SH-SY5Y (cell line): Measurements from ENCODE around the gene STK26.

ENCODE experiments used
- GATA2 ChIP-seq: IDR thresholded peaks from 2 replicates; pipeline ENCODE4 v1.6.1; 2011; ENCODE audit warnings: mild to moderate bottlenecking, low read depth, low read length
- GATA3 ChIP-seq: IDR thresholded peaks from 2 replicates; pipeline ENCODE4 v1.6.1; 2011; ENCODE audit warnings: low read depth, mild to moderate bottlenecking, low read length, moderate library complexity

Gene STK26

DNA sequence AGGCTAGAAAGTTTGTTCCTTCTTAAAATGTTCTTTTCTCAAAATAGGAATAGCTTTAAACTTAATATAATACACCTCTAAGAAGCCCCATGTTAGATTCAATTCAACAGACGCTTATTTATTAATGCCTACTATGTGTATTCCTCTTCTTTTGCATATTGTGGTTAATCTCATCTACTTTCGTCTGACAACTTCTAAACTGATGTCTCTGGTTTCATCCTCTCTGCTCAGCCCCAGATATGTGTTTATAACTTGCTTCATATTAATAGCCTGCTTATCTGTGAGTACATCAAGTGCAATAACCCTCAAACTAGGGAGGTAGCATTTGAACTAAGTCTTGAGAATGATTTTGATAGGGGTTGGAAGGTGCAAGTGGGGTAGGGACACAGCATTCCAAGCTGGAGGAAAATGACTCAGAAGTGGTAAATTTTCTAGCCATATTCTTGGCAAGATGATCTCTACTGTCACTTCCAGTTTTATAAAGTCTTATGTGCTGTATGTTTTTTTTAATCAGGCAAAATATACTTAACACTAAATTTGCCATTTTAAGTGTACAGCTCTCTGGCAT lies 37.0 kb downstream of the STK26 start:
- TF ChIP-seq GATA2 (no peak), GATA3 (no peak)

DNA sequence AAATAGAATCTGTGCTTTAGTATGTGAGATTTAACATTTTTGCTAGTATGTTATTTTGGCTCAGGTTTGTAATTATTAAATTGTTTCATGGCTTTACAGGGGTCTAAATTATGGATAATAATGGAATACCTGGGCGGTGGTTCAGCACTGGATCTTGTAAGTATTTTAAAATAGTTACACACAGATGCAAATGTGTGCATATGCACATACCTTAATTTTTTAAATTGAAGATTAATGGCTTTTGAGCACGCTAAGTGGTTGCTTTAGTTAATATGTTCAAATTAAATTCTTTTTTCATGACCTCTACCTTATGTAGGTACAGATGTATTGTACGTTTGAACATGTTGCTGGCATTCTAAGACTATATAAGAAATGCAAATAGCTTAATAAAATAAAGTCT lies 40.2 kb downstream of the STK26 start:
- TF ChIP-seq GATA2: no peak
- TF ChIP-seq GATA3: no peak

DNA sequence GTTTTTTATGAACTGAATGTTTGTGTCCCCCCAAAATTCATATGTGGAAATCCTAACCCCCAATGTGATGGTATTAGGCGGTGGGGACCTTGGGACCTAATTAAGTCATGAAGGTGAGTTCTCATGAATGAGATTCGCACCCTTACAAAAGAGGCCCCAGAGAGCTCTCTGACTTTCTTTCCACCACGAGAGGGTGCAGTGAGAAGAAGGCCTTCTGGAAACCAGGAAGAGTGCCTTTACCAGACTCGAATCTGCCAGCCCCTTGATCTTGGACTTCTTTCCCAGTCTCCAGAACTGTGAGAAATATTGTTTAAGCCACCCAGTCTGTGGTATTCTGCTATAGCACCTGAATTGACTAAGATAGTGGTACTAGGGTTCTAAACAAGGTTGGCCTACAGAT lies 40.8 kb downstream of the STK26 start:
- no peak for TF ChIP-seq GATA2

DNA sequence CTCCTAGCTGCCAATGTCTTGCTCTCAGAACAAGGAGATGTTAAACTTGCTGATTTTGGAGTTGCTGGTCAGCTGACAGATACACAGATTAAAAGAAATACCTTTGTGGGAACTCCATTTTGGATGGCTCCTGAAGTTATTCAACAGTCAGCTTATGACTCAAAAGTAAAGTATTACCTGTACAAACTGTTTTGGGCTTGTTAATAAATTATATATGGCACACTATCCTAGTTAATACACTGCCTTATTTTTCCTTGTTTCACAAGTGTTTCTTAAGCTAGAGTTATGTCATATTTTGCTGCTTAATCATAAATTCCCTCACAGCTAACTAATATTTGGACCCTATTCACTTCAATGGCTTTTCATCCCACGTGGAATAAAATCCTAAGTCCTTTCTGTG lies 45.3 kb downstream of the STK26 start:
- TF ChIP-seq GATA2 (no peak), GATA3 (no peak)

DNA sequence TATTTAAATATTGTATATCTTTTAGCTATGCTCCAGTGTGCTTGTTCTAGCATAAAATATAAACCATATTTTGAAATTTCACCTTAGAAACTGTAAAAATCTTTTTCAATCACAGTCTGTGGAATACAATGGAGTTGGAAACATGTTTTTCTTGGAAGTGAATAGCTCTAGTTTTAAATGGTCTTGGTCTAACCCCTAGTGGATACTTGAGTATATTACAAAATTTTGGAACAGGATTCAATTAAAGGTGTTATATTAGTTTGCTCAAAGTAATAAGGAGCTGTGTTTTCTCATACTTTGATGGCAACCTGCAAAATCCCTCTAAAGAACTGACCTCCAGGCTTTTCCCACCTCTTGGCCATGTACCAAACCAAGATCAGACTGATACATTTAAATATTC lies 48.2 kb downstream of the STK26 start:
- no peak for TF ChIP-seq GATA3
- TF ChIP-seq GATA2: no peak

DNA sequence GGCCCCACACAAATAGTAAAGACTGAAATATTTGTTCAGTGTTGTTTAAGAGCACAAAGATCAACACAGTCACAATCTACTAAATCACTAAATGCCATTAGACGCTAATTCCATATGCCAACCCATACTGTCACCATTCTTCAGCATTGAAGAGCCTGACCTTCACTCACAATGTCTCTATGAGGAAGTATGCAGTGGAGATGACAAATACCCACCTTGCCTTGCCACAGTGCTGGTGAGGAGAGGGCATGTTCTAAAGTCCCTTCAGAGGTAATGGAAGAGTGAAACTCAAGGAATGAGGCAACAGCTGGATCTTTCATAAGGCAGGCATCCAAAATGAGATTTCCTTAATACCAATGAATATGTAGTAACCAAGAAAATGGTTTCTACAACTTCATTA lies 54.3 kb downstream of the STK26 start:
- TF ChIP-seq GATA2 (no peak), GATA3 (no peak)

DNA sequence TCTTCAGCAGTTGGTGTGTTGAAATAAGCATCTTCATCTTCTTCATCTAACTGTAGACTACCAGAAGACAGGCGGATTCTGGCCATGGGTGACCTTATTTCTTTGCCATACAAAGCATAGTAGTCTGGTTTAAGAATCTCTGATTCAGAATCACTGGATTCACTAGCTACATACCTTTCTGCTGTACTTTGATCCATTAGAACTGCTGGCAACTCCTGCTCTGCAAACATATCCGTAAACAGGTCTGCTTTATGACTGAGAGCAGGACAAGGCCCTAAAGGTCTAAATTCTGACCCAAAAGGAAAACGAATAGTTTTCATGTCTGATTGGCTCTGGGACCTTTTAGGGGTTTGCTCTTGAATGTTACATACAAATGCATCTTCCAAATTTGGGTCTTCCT lies 54.8 kb downstream of the STK26 start:
- no peak for TF ChIP-seq GATA3
- TF ChIP-seq GATA2: no peak

DNA sequence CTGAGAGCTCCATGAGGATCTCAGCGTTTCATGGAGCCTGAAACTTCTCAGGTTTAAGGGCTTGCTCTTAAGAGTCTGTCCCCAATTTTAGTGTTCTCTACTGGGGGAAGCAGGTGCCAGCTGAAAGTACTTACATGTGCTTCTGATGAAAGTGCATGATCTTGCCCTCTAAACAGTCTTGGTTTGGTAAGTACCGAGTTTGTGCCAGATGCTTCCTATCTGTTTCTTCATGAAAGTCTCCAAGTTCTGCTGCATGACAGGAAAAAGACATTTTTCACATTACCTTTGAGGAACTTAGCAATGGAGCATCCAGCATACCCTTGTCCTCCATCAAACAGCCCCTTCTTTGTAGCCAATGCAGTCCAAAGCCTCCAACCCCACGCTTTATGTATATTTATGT lies 62.7 kb downstream of the STK26 start:
- no peak for TF ChIP-seq GATA2
- TF ChIP-seq GATA3: no peak

DNA sequence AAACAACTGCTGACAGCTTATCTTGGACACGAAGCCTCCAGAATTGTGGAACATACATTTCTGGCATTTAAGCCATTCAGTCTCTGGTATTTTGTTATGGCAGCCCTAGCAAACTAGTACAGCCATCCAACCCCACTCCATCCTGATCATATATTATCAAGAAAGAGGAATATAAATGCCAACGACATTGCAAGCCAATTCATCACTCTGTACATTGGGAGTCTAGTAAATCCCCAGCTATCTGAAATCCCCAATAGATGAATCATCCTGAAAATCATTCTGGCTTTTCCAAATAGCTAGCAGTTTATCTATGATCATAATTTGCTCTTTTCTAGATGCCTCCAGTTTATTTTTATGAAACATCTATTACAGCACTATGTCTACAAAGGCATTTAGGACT lies 63.6 kb downstream of the STK26 start:
- no peak for TF ChIP-seq GATA2
- TF ChIP-seq GATA3: no peak

DNA sequence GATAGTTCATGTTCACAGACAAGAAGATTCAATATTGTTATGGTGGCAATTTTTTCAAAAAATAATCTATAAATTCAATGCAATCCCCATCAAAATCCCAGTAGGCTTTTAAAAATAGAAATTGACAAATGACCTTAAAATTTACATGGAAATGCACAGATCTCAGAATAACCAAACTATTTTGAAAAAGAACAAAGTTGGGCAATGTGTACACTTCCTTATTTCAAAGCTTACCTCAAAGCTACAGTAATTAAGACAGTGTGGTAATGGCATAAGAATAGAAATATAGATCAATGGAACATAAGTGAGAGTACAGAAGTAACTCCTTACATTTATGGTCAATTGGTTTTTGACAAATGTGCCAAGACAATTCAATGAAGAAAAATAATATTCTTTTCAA lies 65.8 kb downstream of the STK26 start:
- TF ChIP-seq GATA2: no peak
- TF ChIP-seq GATA3: no peak

DNA sequence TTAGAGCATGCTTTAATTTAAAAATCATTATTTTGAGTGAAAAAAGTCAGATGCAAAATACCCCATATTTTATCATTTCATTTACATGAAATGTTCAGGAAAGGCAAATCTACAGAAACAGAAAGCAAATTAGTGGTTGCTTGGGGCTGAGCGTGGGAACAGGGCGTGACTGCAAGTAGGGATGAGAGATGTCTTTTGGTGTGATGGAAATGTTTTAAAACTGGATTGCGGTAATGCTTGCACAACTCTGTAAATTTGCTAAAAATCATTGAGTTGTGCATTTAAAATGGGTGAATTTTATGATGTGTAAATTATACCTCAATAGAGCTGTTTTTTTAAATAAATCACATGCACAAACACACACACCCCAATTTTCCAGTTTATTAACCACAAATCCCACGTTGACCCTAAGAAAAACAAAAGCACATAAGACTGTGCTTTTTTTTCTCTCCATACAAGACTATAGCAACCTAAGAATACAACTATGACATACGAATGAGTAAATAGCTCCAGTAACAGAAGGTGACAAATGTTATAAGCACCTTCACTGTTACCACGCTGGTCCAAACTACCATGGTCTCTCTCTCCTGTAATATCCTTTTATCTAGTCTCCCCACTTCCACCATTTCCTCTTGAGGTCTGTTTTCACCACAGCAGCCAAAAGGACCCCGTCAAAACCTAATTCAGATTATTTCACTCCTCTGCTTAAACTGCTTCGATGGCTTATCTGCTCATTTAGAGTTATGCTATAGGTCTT lies 67.5 kb downstream of the STK26 start:
- no peak for TF ChIP-seq GATA2
- no peak for TF ChIP-seq GATA3

DNA sequence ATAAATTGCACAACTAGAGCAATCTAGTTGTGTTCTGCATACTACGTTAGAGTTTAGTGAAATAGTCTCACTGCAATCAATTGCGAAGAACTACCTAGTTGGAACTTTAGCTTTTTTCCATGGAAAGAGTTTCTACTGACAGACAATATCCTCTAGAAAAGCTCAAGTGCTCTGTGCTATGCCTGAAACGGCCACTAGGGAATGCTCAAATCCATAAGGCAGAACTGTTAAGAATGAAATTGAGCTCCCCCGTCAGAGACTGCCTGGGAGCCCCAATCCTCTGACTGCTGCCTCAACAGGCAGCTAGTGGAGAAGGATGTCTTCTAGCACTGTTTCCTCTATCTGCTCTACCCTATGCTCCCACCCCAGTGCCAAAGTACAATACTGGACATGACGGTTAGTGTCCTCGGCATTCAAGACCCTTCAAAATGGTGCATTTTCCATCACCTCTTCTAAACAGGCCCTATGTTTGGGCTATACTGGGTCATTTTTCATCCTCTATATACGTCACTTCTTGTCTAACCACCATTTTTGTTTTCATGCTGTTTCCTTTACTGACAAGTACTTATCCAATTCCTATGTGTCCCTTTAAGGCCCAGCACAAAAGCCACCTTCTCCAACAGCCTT lies 69.5 kb downstream of the STK26 start:
- TF ChIP-seq GATA3 (no peak), GATA2 (no peak)

DNA sequence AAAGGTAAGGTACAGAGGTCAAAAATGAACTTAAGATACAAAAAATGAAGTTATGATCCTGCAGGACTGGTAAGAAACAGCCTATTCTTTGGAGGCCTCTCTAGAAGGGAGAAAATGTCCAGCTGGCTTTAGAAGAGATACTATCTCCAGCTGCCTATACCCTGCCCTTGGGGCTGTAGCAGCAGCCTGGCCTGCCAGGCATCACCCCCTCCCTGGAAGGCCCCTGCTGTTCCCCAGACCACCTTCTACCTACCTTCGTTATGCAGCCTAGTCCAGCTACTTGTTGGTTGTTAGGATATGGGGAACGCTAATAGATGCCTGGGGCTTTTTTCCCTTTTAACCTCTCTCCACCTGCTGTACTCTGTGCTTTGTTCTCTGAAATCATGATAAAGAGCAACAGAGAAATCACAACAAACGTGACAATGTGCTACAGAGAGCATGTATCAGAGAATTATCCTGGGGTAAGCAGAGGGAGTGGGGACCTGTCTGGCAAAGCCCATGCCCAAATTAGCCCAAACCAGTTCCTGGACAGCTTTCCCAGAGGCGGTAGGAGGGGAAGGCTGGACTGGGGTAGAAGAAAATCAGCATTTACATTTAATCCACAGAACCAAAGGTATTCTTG lies 70.2 kb downstream of the STK26 start:
- TF ChIP-seq GATA2 (peak; percentile 96), GATA3 (peak; percentile 90)

DNA sequence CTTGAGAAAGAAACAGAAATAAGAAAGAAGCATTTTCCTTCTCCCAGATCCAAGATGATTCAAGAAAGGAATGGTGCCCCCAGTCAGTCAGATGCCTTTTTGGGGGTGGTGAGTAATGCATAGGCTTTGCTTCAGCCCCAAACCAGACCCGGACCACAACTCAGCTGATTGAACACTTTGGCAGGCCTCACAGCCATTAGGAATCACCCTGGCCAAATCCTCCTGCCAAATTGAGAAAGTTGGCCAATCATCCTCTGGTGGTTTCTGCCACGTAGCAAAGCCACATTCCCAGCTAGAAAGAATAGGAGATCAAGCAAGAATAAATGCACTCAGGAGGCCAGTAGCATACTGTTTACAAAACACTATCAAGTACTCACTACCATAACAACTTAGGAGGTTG lies 71.1 kb downstream of the STK26 start:
- TF ChIP-seq GATA2 (no peak), GATA3 (no peak)

DNA sequence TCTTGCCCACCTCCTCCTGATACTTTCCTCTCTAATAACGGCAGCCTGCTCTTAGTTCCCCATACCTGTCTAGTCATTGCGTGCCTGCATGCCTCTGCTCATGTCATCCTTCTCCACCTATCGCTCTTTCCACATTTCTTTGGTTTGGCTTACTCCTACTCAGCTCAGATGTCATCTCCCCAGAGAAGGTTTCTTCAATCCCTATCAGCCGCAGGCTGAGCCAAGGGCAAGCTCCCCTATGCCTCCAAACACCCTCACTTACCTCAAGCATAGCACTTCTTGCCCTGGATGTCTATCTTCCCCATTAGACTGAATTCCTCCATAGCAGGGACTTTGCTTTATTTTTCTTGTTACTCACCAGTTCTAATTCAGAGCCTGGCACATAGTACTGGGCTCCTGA lies 78.1 kb downstream of the STK26 start:
- TF ChIP-seq GATA3: no peak
- TF ChIP-seq GATA2: no peak

DNA sequence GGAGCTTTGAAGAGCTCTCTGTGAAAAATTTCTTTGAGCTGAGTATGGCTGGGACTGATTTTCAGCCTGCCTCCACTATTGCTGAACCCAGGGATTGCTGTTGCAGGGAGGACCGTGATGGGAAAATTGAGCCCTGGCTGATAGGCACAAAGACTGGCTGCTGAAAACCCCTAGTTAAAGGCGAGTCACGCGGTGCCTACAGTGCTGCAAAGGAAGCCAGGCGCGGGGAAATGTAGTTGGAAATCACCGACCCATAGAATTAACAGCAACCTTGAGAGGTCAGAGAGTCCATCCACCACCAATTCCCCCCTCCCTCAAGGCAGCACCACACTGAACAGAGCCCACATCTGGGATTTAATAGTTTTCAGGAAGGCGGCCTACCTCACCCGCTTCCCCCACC lies 78.7 kb downstream of the STK26 start:
- TF ChIP-seq GATA3 (no peak), GATA2 (no peak)
